Adipose tissue (tissue), 3 donors: ENCODE data around the gene MYO1H. TPM values are rescaled to one million over a fixed set of nuclear protein-coding genes. Genes with fewer than 3 reads are reported as not detected.
"Not testable (repeated sequence)": the region's sequence is repeated elsewhere in the genome, so short reads cannot be mapped to it uniquely, and the experiment has no call there.

Experiments used
- H3K27ac ChIP-seq: one replicate; pipeline ENCODE4 v1.5.1; 2013; ENCODE audit warnings: low read depth, low read length
- WGBS, 3 donors: extraction: QIAGEN DNeasy Blood & Tissue Kit; methylation state at CpG; one replicate each; pipeline ENCODE4 v1.1.7; 2013; 5-methylcytosine and 5-hydroxymethylcytosine counted together
- polyA plus RNA-seq, 3 donors: library from polyadenylated mRNA; stranded (reverse); fragments of 200-250 nt; gene quantifications; one replicate each; pipeline ENCODE4 v1.2.3, GENCODE V29; 2013
- donor health status: healthy with polysubstance abuse.
- donor health status: Bipolar disorder and iron deficiency.
- donor health status: healthy.

The MYO1H gene
- polyA plus RNA-seq, 3 donors = 0.40 TPM; not detected in 2

GRCh38 chr12:109461049-109461845, 113.5 kb downstream of the MYO1H start:
- peak overlapping the region; percentile 80 for H3K27ac ChIP-seq
- WGBS, 3 donors = 49 to 72% (median 52%) methylated on average over 8 of the region's 8 CpGs

- WGBS, 3 donors = 51 to 76% (median 56%) methylated on average over 13 of the region's 13 CpGs
- peak overlapping the region; percentile 91 for H3K27ac ChIP-seq
Measured at GRCh38 chr12:109461846-109462756, 114.4 kb downstream of the MYO1H start.

- WGBS, 3 donors = 18 to 41% (median 18%) methylated on average over 14 of the region's 14 CpGs
- peak overlapping the region; percentile 91 for H3K27ac ChIP-seq
Measured at GRCh38 chr12:109462868-109463692, 115.4 kb downstream of the MYO1H start.

- H3K27ac ChIP-seq = peak overlapping the region; percentile 56
- WGBS, 3 donors = 42 to 56% (median 46%) methylated on average over 4 to 5 of the region's 5 CpGs
Measured at GRCh38 chr12:109463756-109464155, 116.1 kb downstream of the MYO1H start.

- H3K27ac ChIP-seq = no peak overlapping the region
- WGBS, 3 donors = 89 to 91% (median 90%) methylated on average over 14 of the region's 14 CpGs
Measured at GRCh38 chr12:109464642-109465351, 117.1 kb downstream of the MYO1H start.

DNA sequence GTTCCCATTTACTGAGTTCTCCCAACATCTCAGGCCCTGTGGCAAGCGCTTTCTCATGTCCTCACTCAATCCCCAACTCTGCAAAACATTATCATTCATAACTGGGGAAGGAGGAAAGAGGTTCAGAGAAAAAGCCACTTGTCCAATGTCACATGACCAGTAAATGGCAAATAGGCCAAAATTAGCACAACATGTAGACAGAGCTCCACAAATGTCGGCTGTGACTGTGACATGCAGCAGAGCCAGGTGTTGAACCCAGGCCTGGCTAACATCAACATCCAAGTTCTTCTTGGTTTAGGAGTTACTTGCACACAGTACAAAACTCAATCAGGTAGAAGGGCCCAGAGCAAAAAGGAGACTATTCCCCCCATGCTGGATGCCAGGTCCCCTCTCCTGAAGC, 118.6 kb downstream of the MYO1H start:
- H3K27ac ChIP-seq = no peak overlapping the region
- WGBS, 3 donors = 74 to 86% (median 84%) methylated on average over 2 of the region's 2 CpGs

DNA sequence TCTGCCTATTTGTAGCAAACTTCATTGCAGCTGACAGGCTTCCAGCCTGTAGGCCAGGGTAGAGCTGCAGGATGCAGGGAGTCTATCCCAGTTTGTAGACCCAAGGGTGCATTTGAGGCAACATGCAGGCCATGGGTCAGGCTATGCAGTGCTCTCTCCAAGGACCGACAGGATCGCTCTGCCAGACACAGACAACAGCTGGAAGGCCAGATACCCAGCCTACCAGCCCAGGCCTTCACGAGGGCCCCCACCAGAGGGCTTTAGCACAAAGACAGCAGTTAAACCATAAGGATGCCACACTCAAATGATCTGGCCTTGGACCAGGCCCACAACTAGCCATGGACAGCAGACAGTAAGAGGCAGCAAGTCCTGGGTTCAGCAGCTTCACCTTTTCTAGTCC, 119.1 kb downstream of the MYO1H start:
- WGBS, 3 donors = 66 to 74% (median 72%) methylated on average over 3 of the region's 3 CpGs
- H3K27ac ChIP-seq = no peak overlapping the region

DNA sequence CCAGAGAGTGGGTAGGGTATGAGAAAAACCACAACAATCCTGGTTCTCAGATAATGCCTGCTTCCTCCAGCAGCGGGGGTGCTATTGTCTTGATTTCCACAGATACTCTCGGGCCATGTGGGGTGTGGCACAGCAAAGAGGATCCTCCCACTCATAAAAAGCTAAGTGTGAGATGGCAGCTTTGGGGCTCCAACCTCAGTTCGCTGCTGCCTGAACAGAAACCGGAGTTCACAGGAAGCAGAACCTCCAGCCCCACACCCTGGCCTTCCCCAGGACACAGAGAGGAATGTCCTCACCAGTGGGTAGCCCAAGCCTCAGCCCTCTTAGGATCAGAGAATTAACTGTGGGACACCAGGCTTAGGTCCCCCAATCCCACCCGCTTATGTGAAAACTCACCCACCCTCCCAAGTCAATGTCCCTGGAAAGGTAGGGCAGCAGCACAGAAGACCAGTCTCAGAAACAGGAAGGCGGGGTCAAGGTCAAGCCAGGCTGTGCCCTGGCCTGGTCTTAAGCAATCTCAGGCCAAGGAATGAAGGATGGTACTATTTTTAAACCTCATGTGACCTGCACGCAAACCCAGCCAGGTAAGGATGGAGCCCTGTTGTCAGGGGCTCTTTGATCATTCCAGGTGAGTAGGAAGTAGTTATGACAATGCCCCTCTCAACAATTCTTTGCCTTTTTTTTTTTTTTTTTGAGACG, 120.4 kb downstream of the MYO1H start:
- WGBS, 3 donors = 60 to 79% (median 70%) methylated on average over 7 to 8 of the region's 8 CpGs

DNA sequence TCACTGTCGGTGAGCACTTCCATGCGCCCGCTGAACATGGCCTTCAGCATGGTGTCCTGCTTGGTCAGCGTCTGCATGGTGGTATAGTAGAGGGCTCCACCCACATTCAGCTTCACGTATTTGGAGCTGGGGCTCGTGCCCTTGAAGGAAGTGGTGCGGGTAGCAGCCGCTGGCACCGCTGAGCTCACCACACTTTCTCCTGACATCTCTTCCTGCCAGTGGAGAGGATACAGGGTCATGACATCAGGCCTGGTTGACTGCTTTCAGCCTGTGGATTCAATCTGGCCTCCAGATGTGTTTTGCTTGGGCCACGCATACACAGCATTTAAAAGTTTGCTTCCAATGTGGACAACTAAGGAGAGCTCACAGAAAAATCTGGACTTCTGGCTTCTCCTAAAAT, 121.8 kb downstream of the MYO1H start:
- no peak overlapping the region for H3K27ac ChIP-seq
- WGBS, 3 donors = 81 to 94% (median 86%) methylated on average over 10 of the region's 10 CpGs

More for the DNA sequence above, 120.4 kb downstream of the MYO1H start:
- H3K27ac ChIP-seq = no peak overlapping the region

- 85 to 94% (median 93%) methylated on average over 3 of the region's 3 CpGs for WGBS, 3 donors
- no peak overlapping the region for H3K27ac ChIP-seq
Measured at GRCh38 chr12:109473006-109473405, 125.3 kb downstream of the MYO1H start.

DNA sequence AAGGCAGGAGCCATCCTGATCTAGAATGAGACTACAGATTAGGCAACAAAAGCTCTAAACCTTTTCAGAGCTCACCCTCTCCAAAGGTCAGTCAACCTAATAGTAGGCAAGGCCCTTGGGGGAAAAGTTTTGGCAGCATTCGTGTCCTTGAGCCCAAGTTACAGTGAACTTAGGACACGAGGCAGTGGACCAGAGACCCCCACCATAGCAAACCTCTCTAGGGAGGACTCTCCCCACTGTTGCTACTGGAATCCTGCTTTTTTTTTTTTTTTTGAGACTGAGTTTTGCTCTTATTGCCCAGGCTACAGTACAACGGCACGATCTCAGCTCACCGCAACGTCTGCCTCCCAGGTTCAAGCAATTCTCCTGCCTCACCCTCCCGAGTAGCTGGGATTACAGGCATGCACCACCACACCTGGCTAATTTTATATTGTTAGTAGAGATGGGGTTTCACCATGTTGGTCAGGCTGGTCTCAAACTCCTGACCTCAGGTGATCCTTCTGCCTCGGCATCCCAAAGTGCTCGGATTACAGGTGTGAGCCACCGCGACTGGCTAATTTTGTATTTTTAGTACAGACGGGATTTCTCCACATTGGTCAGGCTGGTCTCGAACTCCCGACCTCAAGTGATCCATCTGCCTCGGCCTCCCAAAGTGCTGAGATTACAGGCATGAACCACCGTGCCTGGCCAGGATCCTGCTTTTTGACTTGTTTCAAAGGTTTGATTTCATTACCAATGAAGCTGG, 126.0 kb downstream of the MYO1H start:
- 89 to 90% (median 90%) methylated on average over 16 of the region's 16 CpGs for WGBS, 3 donors
- not testable (repeated sequence) for H3K27ac ChIP-seq

DNA sequence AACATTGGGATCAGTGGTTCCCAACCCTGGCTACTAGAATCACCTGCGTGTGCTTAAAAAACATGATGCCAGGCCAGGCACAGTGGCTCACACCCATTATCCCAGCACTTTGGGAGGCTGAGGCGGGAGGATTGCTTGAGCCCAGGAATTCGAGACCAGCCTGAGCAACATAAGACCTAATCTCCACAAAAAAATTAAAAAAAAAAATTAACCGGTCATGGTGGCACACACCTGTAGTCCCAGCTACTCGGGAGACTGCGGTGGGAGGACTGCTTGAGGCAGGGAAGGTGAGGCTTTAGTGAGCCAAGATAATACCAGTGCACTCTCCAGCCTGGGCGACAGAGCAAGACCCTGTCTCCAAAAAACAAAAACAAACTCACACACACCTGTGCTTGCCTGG, 127.4 kb downstream of the MYO1H start:
- WGBS, 3 donors = 90 to 92% (median 91%) methylated on average over 7 of the region's 7 CpGs
- no peak overlapping the region for H3K27ac ChIP-seq

GRCh38 chr12:109475993-109476806, 128.5 kb downstream of the MYO1H start:
- H3K27ac ChIP-seq = no peak overlapping the region
- 15 to 21% (median 17%) methylated on average over 19 of the region's 19 CpGs for whole genome bisulfite sequencing, 3 donors

- H3K27ac ChIP-seq = no peak overlapping the region
- 0 to 1% (median 1%) methylated on average over 11 of the region's 11 CpGs for WGBS, 3 donors
Measured at GRCh38 chr12:109476807-109477184, 129.1 kb downstream of the MYO1H start.

DNA sequence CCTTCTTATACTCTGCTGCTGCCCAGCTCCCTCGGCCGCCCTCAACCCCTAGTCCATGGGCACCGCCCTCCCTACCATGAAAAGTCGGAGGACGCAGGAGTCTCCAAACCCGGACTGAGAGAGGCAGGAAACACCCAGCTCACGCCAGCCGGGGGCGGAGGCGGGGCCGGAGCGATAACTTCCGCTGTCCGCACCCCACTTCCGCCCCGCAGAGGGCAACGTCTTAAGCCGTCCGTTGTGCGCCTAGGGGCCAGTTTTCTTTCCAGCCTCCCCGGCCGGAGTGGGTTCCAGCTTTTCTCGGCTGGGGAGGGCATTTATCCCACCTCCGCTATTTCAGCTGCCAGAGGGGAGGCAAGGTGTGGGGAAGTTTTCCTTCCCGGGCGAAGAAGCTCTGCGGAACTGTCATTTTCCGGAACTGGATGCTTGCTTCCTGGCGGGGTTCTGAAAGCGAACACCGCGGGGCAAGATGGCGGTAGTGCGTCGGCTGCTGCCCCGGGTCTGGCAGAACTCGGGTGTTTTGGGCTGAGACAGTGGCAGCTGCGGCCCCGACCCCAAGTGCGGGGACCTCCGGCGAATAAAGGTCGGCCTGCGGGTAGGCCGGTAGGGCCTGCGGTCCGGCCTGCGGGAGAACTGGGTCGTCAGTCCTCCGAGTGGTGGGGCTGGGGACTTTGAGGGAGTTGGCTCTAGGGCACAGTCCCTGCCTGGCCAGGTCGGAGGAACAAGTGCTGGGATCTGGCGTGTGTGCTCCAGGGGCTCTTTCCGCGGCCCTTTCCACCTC, 129.7 kb downstream of the MYO1H start, which contains the start of the genes KCTD10 and UBE3B:
TSS of gene KCTD10 (minus strand) at position 116 of the 778 bp plus-strand sequence. CDS start at position 78, 38 bp downstream.
TSS of gene UBE3B (plus strand) at position 450 of the 778 bp plus-strand sequence. CDS start 5,918 bp downstream, outside the sequence.
- 0% methylated on average over 54 of the region's 54 CpGs for WGBS, 3 donors
- peak within 1 kb of the TSS; percentile 98 for H3K27ac ChIP-seq
